GM19395 (cell line): ENCODE measurements around the gene GSK3A.

Experiments used
- ATAC-seq: cut with Tn5 transposase; IDR thresholded peaks from one replicate; pipeline ENCODE4 v1.9.1; 2021; ENCODE audit warnings: mild to moderate bottlenecking, moderate library complexity; ENCODE audit not compliant: unreplicated experiment

Gene GSK3A

DNA sequence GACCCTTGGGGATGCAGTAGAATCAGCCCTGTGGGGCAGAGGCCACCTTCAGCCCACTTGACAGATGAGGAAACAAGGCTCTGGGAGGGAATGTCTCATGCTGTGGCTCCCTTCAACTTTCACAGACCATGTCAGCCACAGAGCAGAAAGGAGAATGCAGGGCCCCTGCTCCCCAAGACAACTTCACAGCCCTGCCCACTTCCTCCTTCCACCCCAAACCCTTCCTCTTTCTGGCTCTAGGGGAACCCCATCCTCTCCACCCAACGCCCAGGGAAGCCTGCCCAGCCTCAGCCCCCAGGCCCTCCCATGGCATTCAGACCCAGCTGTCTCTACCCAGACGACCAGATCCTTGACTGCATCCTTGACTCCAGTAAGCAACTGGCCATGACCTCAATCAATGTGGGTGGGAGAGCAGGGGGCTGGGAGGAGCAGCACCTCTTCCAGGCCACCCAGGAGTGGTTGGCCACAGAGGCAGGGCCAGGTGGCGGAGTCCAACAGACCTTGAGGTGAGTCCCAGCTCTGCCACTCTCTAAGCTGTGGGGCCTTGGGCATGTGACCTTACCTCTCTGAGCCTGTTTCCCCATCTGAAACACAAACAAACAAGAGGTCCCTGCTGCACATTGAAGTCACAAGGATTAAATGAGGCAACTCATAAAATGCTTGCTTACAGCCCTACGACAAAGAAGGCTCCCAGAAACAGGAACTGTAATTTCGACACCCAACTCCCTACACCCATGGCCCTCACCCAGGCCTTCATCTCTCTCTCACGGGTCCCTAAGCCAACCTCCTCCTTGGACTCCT lies 40.7 kb downstream of the GSK3A start:
- peak; percentile 40 for ATAC-seq

GRCh38 chr19:42200116-42200715 lies 42.2 kb downstream of the GSK3A start:
- no peak for ATAC-seq

GRCh38 chr19:42199440-42200115 lies 42.8 kb downstream of the GSK3A start:
- peak; percentile 63 for ATAC-seq

DNA sequence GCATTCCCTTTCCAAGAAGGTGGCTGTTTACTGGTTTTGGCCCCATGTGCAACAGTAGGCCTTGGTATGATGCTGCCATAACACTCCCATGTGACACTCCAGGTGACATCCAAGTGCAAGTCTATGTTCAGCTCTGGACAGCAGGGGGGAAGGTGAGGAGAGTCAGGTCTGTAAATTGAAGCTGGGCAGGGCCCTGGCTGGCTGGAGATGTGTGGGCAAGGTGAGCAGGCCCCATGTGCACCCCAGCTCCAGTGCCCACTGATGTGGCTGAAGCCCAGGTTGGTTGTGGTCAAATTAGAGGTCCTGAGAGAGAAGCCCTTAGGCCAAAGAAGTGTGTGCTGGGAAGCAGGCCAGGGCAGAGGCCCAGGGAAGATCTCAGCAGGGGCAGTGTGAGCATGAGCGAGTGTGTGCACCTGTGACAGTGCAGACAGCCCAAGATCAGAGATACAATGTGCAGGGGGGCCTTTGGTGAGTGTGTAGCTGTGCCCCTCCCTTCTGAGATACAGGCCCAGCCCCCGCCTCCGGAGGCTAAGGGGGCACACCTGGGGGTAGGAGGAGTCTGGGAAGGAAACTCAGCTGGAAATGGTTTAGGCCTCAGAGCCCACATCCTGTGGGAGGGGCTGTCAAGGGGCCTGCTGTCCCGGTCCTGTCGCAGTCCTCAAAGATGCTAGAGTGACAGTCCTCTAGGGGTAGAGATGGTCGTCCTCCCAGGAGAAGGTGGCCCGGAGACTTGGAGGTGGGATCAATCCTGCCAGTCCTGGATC lies 43.5 kb downstream of the GSK3A start:
- ATAC-seq: peak; percentile 48

- ATAC-seq: no peak
Observed at GRCh38 chr19:42197375-42197817, 45.0 kb downstream of the GSK3A start.

- ATAC-seq: no peak
Observed at GRCh38 chr19:42196011-42197001, 46.1 kb downstream of the GSK3A start.

- ATAC-seq: no peak
Observed at GRCh38 chr19:42193706-42194105, 48.7 kb downstream of the GSK3A start.

- ATAC-seq: no peak
Observed at GRCh38 chr19:42193294-42193693, 49.1 kb downstream of the GSK3A start.

- no peak for ATAC-seq
Observed at GRCh38 chr19:42191855-42192254, 50.5 kb downstream of the GSK3A start.

GRCh38 chr19:42191330-42191729 lies 51.1 kb downstream of the GSK3A start:
- no peak for ATAC-seq

- ATAC-seq: no peak
Observed at GRCh38 chr19:42189133-42189532, 53.3 kb downstream of the GSK3A start.

GRCh38 chr19:42188665-42189064 lies 53.7 kb downstream of the GSK3A start:
- ATAC-seq: no peak

- no peak for ATAC-seq
Observed at GRCh38 chr19:42185277-42185676, 57.1 kb downstream of the GSK3A start.

GRCh38 chr19:42184401-42184861 lies 58.0 kb downstream of the GSK3A start:
- no peak for ATAC-seq
